Hepatocyte (in vitro differentiated cells): ENCODE measurements around the gene USP32.

Experiments
- EZH2 ChIP-seq: fragments of 200-600 bp; sonication (generic); IDR thresholded peaks from 2 replicates; pipeline ENCODE4 v1.6.1; 2016; ENCODE audit warnings: antibody characterized with exemption, mild to moderate bottlenecking, borderline replicate concordance
- TF ChIP-seq, protein P1 (sequence below): fragments of 200-600 bp; sonication (generic); IDR thresholded peaks from 2 replicates; pipeline ENCODE4 v1.5.1; 2016; ENCODE audit warnings: antibody characterized with exemption, mild to moderate bottlenecking; ENCODE audit not compliant: poor library complexity

GRCh38 chr17:60278237-60278636, 113.7 kb downstream of the USP32 start:
- TF ChIP-seq, protein P1, sequence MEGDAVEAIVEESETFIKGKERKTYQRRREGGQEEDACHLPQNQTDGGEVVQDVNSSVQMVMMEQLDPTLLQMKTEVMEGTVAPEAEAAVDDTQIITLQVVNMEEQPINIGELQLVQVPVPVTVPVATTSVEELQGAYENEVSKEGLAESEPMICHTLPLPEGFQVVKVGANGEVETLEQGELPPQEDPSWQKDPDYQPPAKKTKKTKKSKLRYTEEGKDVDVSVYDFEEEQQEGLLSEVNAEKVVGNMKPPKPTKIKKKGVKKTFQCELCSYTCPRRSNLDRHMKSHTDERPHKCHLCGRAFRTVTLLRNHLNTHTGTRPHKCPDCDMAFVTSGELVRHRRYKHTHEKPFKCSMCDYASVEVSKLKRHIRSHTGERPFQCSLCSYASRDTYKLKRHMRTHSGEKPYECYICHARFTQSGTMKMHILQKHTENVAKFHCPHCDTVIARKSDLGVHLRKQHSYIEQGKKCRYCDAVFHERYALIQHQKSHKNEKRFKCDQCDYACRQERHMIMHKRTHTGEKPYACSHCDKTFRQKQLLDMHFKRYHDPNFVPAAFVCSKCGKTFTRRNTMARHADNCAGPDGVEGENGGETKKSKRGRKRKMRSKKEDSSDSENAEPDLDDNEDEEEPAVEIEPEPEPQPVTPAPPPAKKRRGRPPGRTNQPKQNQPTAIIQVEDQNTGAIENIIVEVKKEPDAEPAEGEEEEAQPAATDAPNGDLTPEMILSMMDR = no peak
- TF ChIP-seq EZH2 = no peak
